ENCODE measurements around the gene PDZD7. TPM values are rescaled to one million over a fixed set of nuclear protein-coding genes. Genes with fewer than 3 reads are reported as not detected.

The PDZD7 gene
- total and polyA plus RNA-seq, 2 of the 8 experiments (the other 6 are each of a cell fraction or from before 2014, with no cell fraction given), result 0.88 to 1.6 TPM

- DNase-seq (ENCODE audit: low read depth in 1 of 2, low spot score in 2 of 2) (no peak), FAIRE-seq (no peak)
- no peaks in the 10 kb centered on the region for H3K9me3 ChIP-seq (ENCODE audit: insufficient read depth in 2 of 2, low read depth in 1 of 2, low read length in 1 of 2)
- no peak overlapping the region; the same call in 1 of the 2 replicates for H4K8ac ChIP-seq (ENCODE audit: extremely low read depth, insufficient read depth, low read length)
- peaks cover 11% of the 10 kb centered on the region; the same call in 1 of the 2 replicates for H3K23me2 ChIP-seq (ENCODE audit: low read depth, low read length)
- H4K20me1 ChIP-seq (replicated peaks in 1 of 2; ENCODE audit: control insufficient read depth in 1 of 2, insufficient read depth in 2 of 2, low read length in 2 of 2), result no peaks in the 10 kb centered on the region
- H4K5ac ChIP-seq (ENCODE audit: insufficient read length, low read depth, low read length), result no peak overlapping the region
- no peaks in the 10 kb centered on the region for H3K79me1 ChIP-seq (ENCODE audit: low read depth, low read length)
- H2BK120ac ChIP-seq (replicated peaks; ENCODE audit: low read depth, low read length), result no peak overlapping the region
- H3K4me2 ChIP-seq (ENCODE audit: insufficient read depth in 1 of 2, low read depth in 2 of 2, low read length in 2 of 2), result no peak overlapping the region
- H2AK5ac ChIP-seq (ENCODE audit: low read depth, low read length), result no peak overlapping the region
- no peak overlapping the region for H3K9ac ChIP-seq (replicated peaks in 1 of 4; ENCODE audit: extremely low read depth in 1 of 4, low read depth in 3 of 4, low read length in 3 of 4)
- no peak overlapping the region for H2AFZ ChIP-seq (ENCODE audit: low read length)
- H3K36me3 ChIP-seq (ENCODE audit: control insufficient read depth in 2 of 4, insufficient read depth in 4 of 4, low read length in 3 of 4), result no peaks in the 10 kb centered on the region
- H3K79me2 ChIP-seq (ENCODE audit: control insufficient read depth in 1 of 2, insufficient read depth in 2 of 2, low read length in 2 of 2), result no peaks in the 10 kb centered on the region
- peak overlapping the region; percentile 75; the same call in 1 of the 2 replicates for H2BK12ac ChIP-seq (ENCODE audit: low read depth, low read length)
- no peak overlapping the region for H3K18ac ChIP-seq (ENCODE audit: extremely low read depth, low read length)
- whole genome bisulfite sequencing, 2 experiments (ENCODE audit: extremely low coverage in 1 of 2, insufficient coverage in 1 of 2, insufficient read length in 1 of 2, insufficient replicate concordance in 2 of 2, low coverage in 1 of 2, low lambda C conversion rate in 2 of 2, missing lambda C conversion rate in 1 of 2), result 46% methylated on average over 7 of the region's 7 CpGs; no CpG with 5 or more reads in 1 of the 2 experiments
- H3K27me3 ChIP-seq (replicated peaks in 1 of 4; ENCODE audit: control insufficient read depth in 3 of 4, extremely low read depth in 1 of 4, insufficient read depth in 3 of 4, low read length in 3 of 4), result peaks cover 14 to 40% (median 31%) of the 10 kb centered on the region in 4 experiments
- H3K4me1 ChIP-seq (replicated peaks in 1 of 4; ENCODE audit: control insufficient read depth in 3 of 4, insufficient read depth in 4 of 4, low read length in 3 of 4), result peaks cover 0 to 18% (median 11%) of the 10 kb centered on the region in 4 experiments; a peak in 5 of 7 replicates
- no peak overlapping the region for H2BK20ac ChIP-seq (ENCODE audit: low read length)
- H3K4ac ChIP-seq (replicated peaks; ENCODE audit: insufficient read length, low read depth, low read length), result no peak overlapping the region
- H3K23ac ChIP-seq (ENCODE audit: insufficient read length), result no peak overlapping the region
- H3K4me3 ChIP-seq (ENCODE audit: extremely low read depth in 1 of 4, insufficient read depth in 2 of 4, low read depth in 3 of 4, low read length in 4 of 4), result no peak overlapping the region
- ChIA-PET CTCF (ENCODE audit: partially characterized antibody) (interaction anchor here (0.5 to 7.2 kb wide), 59 partner anchors 12 to 1692 kb away, joined by 3 to 464 read pairs (median 5); partner anchors contain the start of genes KAZALD1, LZTS2, MRPL43 and PDZD7), POLR2A (ENCODE audit: partially characterized antibody) (interaction anchor here (1.0 to 6.5 kb wide), 7 partner anchors 11 to 81 kb away, joined by 3 to 81 read pairs (median 7); partner anchors contain the start of genes LZTS2, MRPL43 and TWNK)
- H3K14ac ChIP-seq (ENCODE audit: insufficient read length), result no peak overlapping the region
- H3K56ac ChIP-seq (replicated peaks; ENCODE audit: insufficient read length, low read depth, low read length), result no peak overlapping the region
- no peak overlapping the region for H2BK15ac ChIP-seq (ENCODE audit: low read length)
- H4K91ac ChIP-seq (replicated peaks; ENCODE audit: insufficient read length, low read length), result no peak overlapping the region
- no peak overlapping the region for H2BK5ac ChIP-seq (ENCODE audit: low read depth, low read length)
- no peak overlapping the region for H3K27ac ChIP-seq (ENCODE audit: low read depth, low read length)
- no peak for TF ChIP-seq ZNF274 (IDR thresholded peaks at IDR 0.05; ENCODE audit: borderline replicate concordance, extremely low read depth, low read length)
- no peak for TF ChIP-seq TAF1 (IDR thresholded peaks at IDR 0.05; ENCODE audit: low read depth, low read length)
- TF ChIP-seq YY1 (IDR thresholded peaks at IDR 0.05; ENCODE audit: low read depth, low read length), result no peak
- no peak for TF ChIP-seq HDAC6 (IDR thresholded peaks at IDR 0.05; ENCODE audit: low read depth, low read length)
- no peak for TF ChIP-seq NANOG (IDR thresholded peaks at IDR 0.05; ENCODE audit: insufficient read depth, low read depth, low read length, poor library complexity, severe bottlenecking)
- TF ChIP-seq EP300 (IDR thresholded peaks at IDR 0.05; ENCODE audit: borderline replicate concordance in 1 of 2, low read depth in 2 of 2, low read length in 2 of 2), result no peak
- no peak for TF ChIP-seq SRF (IDR thresholded peaks at IDR 0.05; ENCODE audit: low read depth, low read length)
- TF ChIP-seq SIN3A (conservative IDR thresholded peaks at IDR 0.05 in 1 of 2, IDR thresholded peaks at IDR 0.05 in 1 of 2; ENCODE audit: low read depth in 1 of 2, low read length in 2 of 2), result no peak
- no peak for TF ChIP-seq CBX8 (IDR thresholded peaks at IDR 0.05; ENCODE audit: borderline replicate concordance, low read depth, low read length)
- no peak for TF ChIP-seq RBBP5 (IDR thresholded peaks at IDR 0.05; ENCODE audit: borderline replicate concordance, low read depth, low read length)
- TF ChIP-seq JUN (IDR thresholded peaks at IDR 0.05; ENCODE audit: low read depth, low read length), result no peak
- TF ChIP-seq RFX5 (IDR thresholded peaks at IDR 0.05; ENCODE audit: borderline replicate concordance, low read depth, low read length), result no peak
- no peak for TF ChIP-seq SIRT6 (IDR thresholded peaks at IDR 0.05; ENCODE audit: low read length)
These were observed 15.9 kb downstream of the PDZD7 start for GRCh38 chr10:101014966-101015581.

Measured in H1 (cell line).